IPS DF 4.7 (cell line): ENCODE results near the gene MTCP1.

Experiments used
- DNase-seq: peaks from one replicate; pipeline ENCODE4 v3.0.0-alpha.2; 2013; ENCODE audit warnings: low spot score; ENCODE audit errors: extremely low read depth

The MTCP1 gene

GRCh38 chrX:155070975-155071693 is at the start of gene MTCP1, which contains the start of the genes BRCC3 and CMC4:
TSS of gene MTCP1 (minus strand) at chrX:155071136. CDS start at chrX:155066010, 5,126 bp downstream.
TSS of gene BRCC3 (plus strand) at chrX:155071508. CDS start at chrX:155071528, 20 bp downstream.
TSS of gene CMC4 (minus strand) at chrX:155071136. CDS start at chrX:155064023, 7,113 bp downstream.
- DNase-seq = peak; percentile 9

DNA sequence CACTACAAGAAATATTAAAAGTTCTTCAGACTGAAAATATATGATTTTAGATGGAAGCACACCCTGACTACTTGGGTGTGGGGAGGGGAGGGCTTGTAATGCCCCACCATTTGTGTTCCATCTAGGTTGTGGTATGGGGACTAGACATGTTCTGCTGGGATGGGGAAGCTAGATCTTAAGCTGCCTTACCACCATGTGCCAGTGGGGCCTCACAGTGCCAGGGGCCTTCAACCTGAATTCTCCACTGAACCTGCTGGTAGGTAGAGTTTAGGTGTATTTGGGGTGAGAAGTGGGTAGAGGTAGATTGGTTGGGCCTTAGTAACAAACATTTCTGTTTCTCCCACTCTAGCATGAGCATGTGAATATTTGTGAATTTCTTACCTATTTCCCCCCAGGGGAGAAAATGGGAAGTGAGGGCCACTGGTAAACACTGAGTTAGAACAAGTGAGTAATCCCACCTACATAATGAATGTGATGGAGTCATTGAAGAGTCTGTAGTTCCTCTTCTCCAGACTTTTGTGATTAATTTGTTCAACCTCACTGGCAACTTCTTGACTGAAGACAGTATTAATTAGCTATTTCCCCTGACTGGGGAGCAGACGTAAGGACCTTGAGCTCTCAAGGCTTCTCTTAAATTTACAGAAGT is 44.4 kb upstream of the MTCP1 start:
- no peak for DNase-seq

DNA sequence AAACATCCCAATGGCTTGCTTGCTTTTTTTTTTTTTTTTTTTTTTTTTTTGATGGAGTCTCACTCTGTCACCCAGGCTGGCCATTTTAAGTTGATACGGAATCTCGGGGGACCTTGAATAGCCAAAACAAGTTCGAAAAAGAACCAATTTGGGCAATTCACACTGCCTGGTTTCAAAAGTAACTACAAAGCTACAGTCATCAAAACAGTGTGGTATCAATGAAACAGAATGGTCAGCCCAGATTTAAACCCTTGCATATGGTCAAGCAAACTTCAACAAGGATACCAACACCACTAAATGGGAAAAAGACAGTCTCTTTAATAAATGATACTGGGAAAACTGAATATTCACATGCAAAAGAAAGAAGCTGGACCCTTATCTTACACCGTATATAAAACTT is 42.2 kb upstream of the MTCP1 start:
- DNase-seq = no peak

GRCh38 chrX:155112171-155112570 is 41.2 kb upstream of the MTCP1 start:
- no peak for DNase-seq

DNA sequence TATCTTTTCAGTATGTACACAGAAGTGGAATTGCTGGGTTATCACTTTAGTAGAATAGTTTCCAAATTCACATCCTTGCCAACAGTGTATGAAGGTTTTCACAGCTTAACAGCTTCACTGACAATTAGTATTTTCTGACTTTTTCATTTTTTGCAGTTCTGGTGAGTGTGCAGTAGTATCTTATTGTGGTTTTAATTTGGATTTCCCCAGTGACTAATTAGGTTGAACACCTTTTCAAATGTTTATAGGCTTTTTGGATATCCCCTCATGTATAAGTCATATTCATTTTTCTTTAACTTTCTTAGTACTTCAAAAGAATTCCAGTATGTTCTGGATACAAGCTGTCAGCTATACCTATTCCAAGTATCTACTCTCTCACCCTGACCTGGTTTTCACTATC is 37.5 kb upstream of the MTCP1 start:
- DNase-seq = no peak

DNA sequence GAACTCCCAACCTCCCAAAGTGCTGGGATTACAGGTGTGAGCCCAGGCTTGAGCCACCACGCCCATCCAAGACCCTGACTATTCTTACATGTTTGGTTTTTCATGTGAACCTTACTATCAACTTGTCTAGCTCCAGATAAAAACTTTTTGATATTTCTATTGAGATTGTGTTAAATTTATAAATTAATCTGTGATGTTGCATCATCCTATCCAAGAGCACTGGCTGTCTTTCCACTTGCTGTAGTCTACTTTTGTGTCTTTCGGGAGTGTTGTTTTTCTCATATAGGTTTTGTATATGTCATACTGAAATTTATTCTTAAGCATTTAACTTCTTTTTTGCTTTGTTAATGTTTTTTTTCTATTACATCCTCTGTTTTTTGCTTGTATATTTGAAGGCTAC is 35.0 kb upstream of the MTCP1 start:
- DNase-seq = no peak

DNA sequence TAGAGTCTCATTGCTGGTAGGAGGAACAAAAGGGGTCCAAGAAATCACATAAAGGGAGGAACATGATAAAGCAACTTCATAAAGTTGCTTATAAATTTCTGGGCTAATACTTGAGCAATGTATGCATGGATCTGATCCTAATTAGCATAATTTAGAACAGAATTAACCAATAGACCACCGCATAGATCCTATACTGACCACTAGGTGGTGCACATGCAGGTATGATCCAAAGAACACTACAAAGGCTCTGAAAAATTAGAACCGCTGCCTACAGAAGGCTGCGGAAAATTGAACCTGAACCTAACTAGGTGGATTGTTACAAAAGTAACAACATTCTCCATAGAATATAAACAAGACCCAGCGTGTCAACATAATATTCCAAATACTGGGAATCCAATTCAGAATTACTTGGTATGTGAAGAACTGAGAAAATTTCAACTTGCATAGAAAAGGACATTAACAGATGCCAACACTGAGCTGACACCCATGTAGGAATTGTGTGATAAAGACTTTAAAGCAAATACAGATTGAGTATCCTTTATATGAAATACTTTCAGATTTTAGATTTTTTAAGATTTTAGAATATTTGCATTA is 23.6 kb upstream of the MTCP1 start:
- DNase-seq = no peak

DNA sequence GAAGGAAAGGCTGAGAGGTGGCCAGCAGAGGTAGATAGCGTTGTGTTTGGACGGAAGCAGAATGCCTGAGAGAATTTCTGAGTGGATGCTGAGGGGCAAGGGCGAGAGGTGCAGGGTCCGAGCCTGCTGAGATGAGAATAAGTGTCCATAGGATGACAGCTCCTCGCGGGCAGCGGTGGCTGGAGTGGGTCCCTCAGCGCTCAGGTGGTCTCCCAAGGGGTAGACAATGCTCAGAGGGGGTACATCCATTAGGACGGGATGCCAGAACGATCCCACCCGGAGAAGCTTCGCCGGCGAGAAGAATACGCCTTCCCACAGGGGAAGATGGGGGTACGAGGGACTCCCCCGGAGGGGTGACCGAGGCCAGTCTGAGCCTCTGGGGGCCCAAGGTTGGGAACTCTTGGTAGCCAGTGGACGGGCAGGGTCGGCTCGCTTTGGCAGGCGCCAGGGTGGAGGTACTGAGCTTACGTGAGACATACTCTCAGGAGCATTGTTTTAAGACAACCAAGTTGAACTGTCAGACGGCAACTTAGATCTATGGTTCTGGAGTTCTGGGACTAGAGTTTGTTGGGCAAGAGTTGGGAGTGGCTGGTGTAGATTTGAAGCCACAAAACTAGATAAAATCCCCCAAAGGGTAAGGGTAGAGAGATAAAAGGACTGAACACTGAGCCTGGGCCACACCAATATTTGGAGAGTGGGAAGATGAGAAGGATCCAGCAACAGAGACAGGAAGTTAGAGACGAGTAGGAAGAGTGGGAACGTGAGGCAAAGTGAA is 16.2 kb upstream of the MTCP1 start:
- DNase-seq = no peak

GRCh38 chrX:155086202-155086840 is 15.4 kb upstream of the MTCP1 start:
- no peak for DNase-seq

- DNase-seq = no peak
These were observed 851 bp upstream of the MTCP1 start for GRCh38 chrX:155071694-155072280.

- no peak for DNase-seq
These were observed 317 bp downstream of the MTCP1 start for GRCh38 chrX:155070663-155070974.

DNA sequence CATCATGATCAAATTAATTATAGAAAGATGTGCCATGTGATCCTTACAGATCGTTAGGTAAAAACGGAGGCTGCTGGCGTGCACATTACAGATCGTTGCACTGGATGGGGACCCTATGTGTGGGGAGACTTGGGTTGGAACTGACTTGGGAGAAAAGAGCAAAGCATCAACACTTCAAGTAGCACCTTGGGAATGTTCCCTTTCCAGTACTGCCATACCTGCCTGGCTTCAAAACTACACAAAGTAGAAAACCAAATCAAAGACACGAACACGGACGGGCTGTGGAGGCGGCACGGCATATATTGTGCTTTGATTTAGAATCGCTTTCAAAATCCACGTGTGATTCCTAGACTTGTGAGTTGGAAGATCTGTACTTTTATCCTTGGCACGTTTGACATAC is 898 bp downstream of the MTCP1 start:
- no peak for DNase-seq

DNA sequence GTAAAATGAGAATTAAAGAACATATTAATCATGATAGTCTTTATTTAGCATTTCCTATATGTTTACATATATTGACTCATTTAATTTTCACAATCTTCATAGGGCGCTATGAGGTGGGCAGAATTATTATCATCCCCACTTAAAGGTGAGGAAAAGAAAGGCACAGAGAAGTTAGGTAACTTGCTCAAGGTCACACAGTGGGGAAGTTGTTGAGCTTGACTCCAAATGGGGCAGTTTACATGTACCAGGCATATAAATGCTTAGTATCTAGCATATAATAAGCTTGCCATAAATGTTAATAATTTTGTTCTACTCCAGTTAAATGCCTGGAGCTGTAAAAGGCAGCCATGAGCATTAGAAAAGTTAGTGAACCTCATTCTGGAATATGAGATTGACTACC is 1.5 kb downstream of the MTCP1 start:
- no peak for DNase-seq

GRCh38 chrX:155068165-155068564 is 2.8 kb downstream of the MTCP1 start:
- DNase-seq = no peak

DNA sequence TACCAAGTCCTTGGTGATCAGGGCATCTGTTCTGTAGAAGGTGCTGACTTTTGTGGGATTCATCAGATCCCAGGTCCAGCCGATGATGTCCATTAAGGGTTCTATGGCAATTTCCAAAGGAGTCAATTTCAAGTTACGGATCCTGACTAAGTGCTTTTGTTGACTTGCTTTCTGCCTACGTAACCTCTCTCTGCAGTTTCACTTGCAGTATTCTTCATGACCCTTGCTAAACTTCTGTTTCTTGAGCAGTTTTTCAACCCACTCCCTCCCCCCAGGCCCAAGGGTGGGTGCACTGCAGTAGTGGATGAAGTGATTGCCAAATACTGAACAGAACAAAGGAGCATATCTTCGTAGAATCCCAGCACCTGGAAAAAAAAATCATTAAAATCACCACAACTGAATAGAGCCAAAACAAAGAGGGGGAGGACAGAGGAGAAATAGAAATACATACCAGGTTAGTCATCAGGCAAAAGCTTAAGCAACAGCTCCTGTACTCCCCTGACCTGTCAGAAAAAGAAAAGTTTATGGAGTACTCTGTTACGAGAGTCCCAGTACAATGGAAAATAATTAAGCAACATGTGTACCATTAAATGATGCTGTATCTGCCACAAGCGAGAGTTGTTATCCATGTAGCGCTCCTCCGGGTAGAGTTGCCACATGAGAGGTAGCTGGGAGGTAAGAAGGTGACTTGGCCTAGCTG is 5.8 kb downstream of the MTCP1 start:
- DNase-seq = no peak

GRCh38 chrX:155061760-155062159 is 9.2 kb downstream of the MTCP1 start:
- DNase-seq = no peak

GRCh38 chrX:155056877-155057792 is 13.8 kb downstream of the MTCP1 start:
- DNase-seq = no peak

GRCh38 chrX:155056471-155056870 is 14.5 kb downstream of the MTCP1 start:
- no peak for DNase-seq

DNA sequence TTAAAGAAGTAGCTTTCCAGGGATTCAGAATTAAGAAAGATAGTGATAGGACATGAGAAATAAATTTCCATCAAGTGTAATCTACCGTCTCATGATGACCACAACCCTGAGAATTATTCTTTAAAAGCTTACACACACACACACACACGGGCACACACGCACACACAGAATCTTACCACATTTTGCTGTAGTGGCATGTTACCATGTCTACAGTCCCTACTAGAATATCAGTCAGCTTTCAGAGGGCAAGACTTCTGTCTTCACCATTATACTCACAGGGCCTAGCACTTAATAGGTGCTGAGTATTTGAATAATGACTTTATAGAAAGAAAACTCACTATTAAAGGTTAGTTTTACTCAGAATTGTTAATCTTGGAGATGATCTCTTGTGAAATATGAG is 15.4 kb downstream of the MTCP1 start:
- DNase-seq = no peak
